Measurements from ENCODE around the gene SOX5.

DNA sequence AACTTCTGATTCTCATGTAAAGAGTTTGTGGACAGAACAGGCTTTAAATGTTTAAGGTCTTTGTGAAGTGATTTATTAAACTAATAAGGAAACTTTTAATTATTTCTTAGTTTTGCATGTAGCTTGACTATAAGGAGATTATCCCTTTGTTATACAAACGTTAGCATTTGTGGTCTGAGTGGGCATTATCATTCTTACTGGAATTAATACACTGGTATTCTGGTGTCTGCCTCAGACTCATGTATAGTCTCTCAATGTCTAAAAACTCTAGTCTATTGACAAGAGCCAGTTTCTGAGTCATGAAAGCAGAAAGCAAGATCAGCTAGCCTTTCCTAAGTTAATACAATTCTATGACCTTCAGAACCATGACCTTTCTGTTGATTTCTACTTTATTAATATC, 51.3 kb downstream of the SOX5 start:
- TF ChIP-seq, protein P1, sequence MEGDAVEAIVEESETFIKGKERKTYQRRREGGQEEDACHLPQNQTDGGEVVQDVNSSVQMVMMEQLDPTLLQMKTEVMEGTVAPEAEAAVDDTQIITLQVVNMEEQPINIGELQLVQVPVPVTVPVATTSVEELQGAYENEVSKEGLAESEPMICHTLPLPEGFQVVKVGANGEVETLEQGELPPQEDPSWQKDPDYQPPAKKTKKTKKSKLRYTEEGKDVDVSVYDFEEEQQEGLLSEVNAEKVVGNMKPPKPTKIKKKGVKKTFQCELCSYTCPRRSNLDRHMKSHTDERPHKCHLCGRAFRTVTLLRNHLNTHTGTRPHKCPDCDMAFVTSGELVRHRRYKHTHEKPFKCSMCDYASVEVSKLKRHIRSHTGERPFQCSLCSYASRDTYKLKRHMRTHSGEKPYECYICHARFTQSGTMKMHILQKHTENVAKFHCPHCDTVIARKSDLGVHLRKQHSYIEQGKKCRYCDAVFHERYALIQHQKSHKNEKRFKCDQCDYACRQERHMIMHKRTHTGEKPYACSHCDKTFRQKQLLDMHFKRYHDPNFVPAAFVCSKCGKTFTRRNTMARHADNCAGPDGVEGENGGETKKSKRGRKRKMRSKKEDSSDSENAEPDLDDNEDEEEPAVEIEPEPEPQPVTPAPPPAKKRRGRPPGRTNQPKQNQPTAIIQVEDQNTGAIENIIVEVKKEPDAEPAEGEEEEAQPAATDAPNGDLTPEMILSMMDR (IDR thresholded peaks at IDR 0.05) = no peak
- TF ChIP-seq RFX5 (IDR thresholded peaks at IDR 0.05; ENCODE audit: low read length) (no peak), SMC3 (IDR thresholded peaks at IDR 0.05; ENCODE audit: low read depth, low read length) (no peak), GATA2 (CRISPR knock-in tag; IDR thresholded peaks at IDR 0.05) (no peak)
- TF ChIP-seq, protein P2, sequence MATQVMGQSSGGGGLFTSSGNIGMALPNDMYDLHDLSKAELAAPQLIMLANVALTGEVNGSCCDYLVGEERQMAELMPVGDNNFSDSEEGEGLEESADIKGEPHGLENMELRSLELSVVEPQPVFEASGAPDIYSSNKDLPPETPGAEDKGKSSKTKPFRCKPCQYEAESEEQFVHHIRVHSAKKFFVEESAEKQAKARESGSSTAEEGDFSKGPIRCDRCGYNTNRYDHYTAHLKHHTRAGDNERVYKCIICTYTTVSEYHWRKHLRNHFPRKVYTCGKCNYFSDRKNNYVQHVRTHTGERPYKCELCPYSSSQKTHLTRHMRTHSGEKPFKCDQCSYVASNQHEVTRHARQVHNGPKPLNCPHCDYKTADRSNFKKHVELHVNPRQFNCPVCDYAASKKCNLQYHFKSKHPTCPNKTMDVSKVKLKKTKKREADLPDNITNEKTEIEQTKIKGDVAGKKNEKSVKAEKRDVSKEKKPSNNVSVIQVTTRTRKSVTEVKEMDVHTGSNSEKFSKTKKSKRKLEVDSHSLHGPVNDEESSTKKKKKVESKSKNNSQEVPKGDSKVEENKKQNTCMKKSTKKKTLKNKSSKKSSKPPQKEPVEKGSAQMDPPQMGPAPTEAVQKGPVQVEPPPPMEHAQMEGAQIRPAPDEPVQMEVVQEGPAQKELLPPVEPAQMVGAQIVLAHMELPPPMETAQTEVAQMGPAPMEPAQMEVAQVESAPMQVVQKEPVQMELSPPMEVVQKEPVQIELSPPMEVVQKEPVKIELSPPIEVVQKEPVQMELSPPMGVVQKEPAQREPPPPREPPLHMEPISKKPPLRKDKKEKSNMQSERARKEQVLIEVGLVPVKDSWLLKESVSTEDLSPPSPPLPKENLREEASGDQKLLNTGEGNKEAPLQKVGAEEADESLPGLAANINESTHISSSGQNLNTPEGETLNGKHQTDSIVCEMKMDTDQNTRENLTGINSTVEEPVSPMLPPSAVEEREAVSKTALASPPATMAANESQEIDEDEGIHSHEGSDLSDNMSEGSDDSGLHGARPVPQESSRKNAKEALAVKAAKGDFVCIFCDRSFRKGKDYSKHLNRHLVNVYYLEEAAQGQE (IDR thresholded peaks at IDR 0.05; ENCODE audit: low read depth, low read length) = no peak
- TF ChIP-seq, protein P3, sequence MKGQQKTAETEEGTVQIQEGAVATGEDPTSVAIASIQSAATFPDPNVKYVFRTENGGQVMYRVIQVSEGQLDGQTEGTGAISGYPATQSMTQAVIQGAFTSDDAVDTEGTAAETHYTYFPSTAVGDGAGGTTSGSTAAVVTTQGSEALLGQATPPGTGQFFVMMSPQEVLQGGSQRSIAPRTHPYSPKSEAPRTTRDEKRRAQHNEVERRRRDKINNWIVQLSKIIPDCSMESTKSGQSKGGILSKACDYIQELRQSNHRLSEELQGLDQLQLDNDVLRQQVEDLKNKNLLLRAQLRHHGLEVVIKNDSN (IDR thresholded peaks at IDR 0.05; ENCODE audit: borderline replicate concordance, low read depth) = no peak
- TF ChIP-seq, protein P4, sequence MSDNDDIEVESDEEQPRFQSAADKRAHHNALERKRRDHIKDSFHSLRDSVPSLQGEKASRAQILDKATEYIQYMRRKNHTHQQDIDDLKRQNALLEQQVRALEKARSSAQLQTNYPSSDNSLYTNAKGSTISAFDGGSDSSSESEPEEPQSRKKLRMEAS (IDR thresholded peaks at IDR 0.05; ENCODE audit: low read depth) = no peak

Data from SK-N-SH (cell line).